ENCODE data around the gene MAP1A.

DNA sequence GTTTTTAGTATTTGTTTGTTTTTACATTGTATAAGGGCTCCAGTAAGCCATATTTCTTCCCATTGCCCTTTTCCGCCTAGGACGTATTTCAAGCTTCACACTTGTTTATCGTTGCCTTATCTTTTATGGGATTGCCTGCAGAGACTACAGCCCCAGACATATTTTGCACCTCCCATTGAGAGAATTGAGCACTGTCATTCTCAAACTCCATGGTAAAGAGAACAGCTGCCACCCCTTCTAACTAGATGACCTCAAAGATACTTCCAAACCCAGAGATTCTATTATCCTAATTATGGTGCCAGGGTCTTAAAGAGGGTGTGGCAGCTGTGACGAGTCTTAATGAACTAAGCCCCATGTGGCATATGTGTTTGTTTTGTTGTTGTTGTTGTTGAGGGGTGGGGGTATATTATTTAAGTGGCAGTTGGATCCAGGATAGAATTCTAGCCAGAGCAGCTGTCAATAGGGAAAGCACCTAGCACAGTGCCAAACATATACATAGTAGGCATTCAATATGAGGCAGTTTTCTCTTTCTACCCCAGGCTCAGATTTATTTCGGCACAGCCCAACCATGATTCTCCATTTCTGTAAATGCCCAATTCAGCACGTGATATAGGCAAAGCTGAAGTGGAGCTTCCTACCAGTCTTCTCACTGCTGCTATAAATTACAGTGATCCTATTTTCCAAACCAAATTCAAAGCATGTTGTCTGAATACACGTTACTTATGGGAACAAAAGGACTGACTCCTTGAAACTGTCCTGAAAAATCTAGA lies 23.5 kb upstream of the MAP1A start:
- no peak for TF ChIP-seq CTCF (conservative IDR thresholded peaks at IDR 0.05; ENCODE audit: low read depth in 2 of 2)
- TF ChIP-seq EZH2phosphoT487 (IDR thresholded peaks at IDR 0.05; ENCODE audit: unreplicated experiment) = no peak
- no peak for TF ChIP-seq POLR2AphosphoS5 (IDR thresholded peaks at IDR 0.05; ENCODE audit: low read depth)
- TF ChIP-seq CREB1 (CRISPR knock-in tag; IDR thresholded peaks at IDR 0.05; ENCODE audit: low read depth) = no peak
